CD4-positive, alpha-beta T cell treated with Interleukin-15 for 1 hour (primary cell): ENCODE results near the gene MOV10L1.
"Not testable (repeated sequence)": the region's sequence is repeated elsewhere in the genome, so short reads cannot be mapped to it uniquely, and the experiment has no call there.

Experiments
- DNase-seq: peaks from one replicate; pipeline ENCODE4 v3.0.0-alpha.2; 2020

MOV10L1 gene

DNA sequence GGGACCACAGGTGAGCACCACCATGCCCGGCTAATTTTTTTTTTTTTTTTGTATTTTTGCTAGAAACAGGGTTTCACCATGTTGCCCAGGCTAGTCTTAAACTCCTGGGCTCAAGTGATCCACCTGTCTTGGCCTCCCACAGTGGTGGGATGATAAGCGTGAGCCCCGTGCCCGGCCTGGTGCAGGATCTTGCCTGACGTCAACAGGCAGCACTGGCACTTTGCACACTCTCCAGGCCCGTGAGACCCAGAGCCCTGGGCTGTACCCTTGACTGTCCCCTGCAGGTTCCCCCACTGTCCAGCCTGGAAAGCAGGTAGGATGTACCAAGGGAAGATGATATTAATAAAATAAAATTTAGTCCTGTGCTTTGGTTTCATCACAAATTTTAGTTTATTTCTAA is 51.7 kb downstream of the MOV10L1 start:
- no peak for DNase-seq

DNA sequence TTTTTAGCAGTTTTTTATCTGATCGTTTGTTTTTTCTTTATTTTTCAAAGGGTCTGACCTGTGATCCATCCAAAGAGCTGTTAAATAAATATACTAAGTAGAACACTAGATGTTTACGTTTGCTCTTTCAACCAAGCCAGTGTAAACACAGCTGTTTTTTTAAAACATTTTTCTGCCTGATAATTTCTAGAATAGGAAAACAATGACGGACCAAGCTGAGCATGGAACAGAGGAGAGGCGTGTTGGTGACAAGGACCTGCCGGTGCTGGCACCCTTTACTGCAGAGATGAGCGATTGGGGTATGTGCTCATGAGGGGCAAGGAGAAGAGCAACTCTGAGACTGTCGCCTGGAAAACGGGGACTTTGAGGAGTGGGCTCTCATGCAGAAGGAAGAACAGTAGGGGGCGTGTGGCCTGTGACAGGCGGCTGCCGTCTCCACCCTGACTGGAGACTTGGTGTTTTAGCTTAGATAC is 52.1 kb downstream of the MOV10L1 start:
- no peak for DNase-seq

DNA sequence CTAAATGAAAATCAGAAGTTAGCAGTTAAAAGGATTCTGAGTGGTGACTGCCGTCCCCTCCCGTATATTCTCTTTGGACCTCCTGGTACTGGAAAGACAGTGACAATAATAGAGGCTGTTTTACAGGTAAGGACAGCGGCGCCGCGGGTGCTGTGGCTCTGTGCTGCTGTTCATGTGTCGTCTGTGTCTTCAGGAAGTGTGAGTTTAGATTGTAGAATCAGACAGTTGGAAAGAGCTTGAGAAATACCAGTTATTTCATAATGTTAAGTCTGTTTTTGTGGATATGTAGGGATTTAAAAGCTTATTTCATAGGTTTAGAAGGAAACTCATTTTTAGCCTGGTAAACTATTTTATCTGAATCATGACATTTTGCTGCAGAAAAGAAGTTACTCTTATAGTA is 53.3 kb downstream of the MOV10L1 start:
- no peak for DNase-seq

GRCh38 chr22:50144005-50144614 is 54.3 kb downstream of the MOV10L1 start:
- no peak for DNase-seq

GRCh38 chr22:50145721-50146438 is 56.1 kb downstream of the MOV10L1 start:
- no peak for DNase-seq

- no peak for DNase-seq
Measured at GRCh38 chr22:50146439-50147238, 56.8 kb downstream of the MOV10L1 start.

DNA sequence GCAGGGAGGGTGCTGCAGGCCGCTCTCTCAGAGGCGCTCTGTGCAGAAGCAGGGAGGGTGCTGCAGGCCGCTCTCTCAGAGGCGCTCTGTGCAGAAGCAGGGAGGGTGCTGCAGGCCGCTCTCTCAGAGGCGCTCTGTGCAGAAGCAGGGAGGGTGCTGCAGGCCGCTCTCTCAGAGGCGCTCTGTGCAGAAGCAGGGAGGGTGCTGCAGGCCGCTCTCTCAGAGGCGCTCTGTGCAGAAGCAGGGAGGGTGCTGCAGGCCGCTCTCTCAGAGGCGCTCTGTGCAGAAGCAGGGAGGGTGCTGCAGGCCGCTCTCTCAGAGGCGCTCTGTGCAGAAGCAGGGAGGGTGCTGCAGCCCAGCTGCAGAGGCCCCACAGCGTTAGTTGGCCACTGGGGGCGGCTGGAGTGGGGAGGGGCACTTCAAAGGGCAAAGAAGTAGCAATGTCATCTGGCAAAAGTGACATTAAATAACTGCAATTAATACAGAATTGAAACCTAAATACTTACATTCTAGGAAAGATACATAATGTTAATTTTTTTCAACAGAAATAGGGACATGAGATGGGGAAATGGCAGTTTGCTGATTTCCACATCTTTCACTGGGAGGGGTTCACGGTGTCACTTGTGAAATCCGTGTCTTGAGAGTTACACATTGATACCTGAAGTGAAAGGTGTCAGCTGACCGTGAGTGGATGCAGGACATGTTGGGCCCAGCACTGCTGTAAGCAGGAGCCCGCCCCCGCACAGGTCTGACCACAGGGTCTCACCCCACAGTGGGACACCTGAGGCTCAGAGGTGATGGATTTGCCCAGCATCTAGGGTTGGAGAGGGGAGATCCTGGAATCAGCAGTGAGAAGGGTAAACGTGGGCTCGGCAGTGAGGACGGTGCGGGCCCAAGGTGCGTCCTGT is 57.7 kb downstream of the MOV10L1 start:
- not testable (repeated sequence) for DNase-seq

- DNase-seq = no peak
Measured at GRCh38 chr22:50148166-50148500, 58.3 kb downstream of the MOV10L1 start.

- peak; percentile 81 for DNase-seq
Measured at GRCh38 chr22:50148991-50149721, 59.4 kb downstream of the MOV10L1 start.

GRCh38 chr22:50150161-50151129 is 60.6 kb downstream of the MOV10L1 start:
- no peak for DNase-seq

GRCh38 chr22:50151571-50152537 is 62.0 kb downstream of the MOV10L1 start:
- no peak for DNase-seq

GRCh38 chr22:50153056-50153755 is 63.4 kb downstream of the MOV10L1 start:
- DNase-seq = no peak

DNA sequence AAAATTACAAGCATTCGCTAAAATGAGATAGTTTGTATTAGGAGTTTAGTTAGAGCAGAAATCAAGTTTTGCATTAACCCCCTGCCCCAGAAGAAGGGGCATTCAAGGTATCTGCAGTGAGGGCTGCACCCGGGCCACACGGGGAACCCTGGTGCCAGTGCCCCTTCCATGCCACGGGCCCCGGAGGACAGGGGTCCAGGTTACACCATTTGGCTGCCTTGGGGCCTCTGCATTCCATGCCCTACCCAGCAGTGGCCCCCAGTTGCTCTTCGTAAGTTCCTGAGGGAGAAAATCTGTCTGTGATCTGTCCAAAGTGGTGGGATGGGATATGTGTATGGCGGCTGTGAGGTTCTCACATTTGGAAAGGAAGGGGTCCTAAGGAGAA is 63.9 kb downstream of the MOV10L1 start:
- no peak for DNase-seq

DNA sequence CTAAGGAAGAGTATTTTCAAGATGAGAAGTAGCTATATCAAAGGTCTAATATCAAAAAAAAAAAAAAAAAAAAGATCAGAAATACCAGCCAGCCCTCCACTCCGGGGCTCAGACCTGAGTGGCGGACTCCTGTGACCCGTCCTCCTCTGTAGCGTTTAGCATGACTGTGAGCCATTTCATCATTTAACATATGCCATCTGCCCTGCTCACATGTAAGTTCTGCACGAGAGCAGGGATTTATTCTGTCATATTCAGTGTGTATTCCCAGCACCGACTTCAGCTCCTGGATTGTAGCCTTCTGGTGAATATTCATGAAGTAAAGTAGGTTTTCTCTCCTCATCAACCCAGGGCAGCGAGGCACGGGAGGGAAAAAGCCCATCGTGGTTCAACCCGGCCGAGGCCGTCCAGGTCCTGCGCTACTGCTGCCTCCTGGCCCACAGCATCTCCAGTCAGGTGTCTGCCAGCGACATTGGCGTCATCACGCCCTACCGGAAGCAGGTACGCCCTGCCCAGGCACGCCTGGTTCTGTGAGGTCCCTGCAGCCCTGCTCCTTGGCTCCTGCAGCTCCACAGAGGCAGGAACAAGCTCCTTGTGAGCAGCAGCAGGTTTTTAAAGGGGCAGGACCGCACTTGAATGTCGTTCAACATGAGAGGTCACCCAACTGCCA is 68.0 kb downstream of the MOV10L1 start:
- no peak for DNase-seq

- DNase-seq = no peak
Measured at GRCh38 chr22:50160947-50161346, 71.1 kb downstream of the MOV10L1 start.

DNA sequence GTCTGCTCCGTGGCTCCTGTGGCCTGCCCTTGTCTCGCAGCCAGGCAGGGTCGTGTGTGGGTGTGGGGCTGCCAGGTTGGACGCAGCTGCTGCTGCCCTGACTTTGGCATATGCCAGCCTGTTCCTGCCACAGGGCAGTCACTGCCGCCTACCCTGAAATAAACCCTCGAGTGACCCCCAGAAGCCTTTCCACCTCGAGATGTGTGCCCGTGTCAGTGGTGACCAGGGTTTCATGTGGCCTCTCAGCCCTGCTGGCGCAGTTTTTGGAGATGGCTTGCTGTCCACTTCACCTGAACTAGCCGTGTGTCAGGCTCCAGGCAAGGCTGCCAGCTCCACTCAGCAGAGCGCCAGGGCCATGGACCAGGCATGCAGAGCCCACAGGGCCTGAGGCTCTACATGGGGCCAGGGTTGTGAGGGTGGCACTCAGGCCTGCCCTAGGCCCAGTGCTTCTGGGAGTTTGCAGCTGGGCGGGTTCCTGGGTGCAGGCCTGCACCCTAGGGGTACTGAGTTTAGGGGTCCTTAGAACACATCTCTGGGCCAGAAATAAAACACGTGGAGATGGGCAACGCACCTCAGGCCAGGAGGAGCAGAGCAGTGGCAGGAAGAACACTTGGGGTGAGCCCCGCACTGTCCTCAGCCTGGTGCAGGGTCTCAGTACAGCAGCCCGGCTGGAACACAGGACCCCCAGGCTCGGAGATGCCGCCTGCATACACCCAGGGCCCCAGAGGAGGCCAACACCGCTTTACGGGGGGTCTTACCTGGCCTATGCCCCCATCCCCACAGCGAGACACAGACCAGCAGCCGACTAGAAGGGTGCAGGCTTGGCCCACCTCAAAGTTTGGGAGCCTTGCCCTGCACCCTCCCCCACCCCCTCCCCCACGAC is 71.9 kb downstream of the MOV10L1 start:
- no peak for DNase-seq

DNA sequence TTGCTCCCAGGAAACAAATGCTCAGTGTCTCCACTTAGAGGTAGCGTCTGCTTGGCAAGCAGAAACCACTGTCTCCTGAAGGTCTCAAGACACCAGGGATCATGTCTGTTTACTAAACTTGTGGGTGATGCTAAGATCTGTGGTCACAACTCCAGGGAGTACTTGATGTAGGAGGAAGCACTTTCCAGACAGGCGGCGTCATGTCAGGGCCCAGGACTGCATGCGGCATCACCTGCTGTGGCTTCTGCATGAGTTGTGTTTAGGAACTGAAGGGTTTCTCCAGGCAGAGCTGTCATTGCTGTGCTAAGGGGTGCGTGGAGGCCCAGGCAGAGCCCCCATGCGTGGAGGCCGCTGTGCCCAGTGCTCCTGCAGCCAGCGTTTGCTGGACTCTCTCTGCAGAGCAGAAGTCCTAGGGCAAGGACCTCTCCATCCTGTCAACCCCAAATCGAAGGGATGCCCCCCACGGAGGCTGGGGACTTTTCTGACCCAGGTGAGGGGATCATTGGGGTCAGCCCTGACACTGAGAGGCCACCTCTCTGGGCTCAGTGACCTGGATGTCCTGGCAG is 72.7 kb downstream of the MOV10L1 start:
- no peak for DNase-seq
